Activated naive CD8-positive, alpha-beta T cell treated with anti-CD3 and anti-CD28 coated beads, Interleukin-2, amount 50 U/mL, for 24 hours (primary cell): ENCODE data around the gene CELSR2.

Experiments
- ATAC-seq: fragments of 150-1000 bp; cut with Tn5 transposase; one replicate; pipeline ENCODE4 v1.10.0; 2021
- DNase-seq: peaks from one replicate; pipeline ENCODE4 v3.0.0; 2021
- H3K27ac Mint-ChIP-seq: one replicate; pipeline ENCODE4 v1.8.0; 2021; ENCODE audit warnings: mild to moderate bottlenecking, mixed read lengths
- H3K27me3 Mint-ChIP-seq: one replicate; pipeline ENCODE4 v1.8.0; 2021; ENCODE audit warnings: mixed read lengths
- H3K36me3 Mint-ChIP-seq: one replicate; pipeline ENCODE4 v1.8.0; 2021; ENCODE audit warnings: low read depth, mixed read lengths
- H3K4me1 Mint-ChIP-seq: one replicate; pipeline ENCODE4 v1.8.0; 2021; ENCODE audit warnings: mixed read lengths
- H3K4me3 Mint-ChIP-seq: one replicate; pipeline ENCODE4 v1.8.0; 2021; ENCODE audit warnings: mild to moderate bottlenecking, moderate library complexity, mixed read lengths
- H3K9me3 Mint-ChIP-seq: one replicate; pipeline ENCODE4 v1.8.0; 2021; ENCODE audit warnings: mixed read lengths

Gene CELSR2

GRCh38 chr1:109272831-109273547, 23.6 kb downstream of the CELSR2 start:
- H3K36me3 Mint-ChIP-seq, result no peaks in the 10 kb centered on the region
- H3K27ac Mint-ChIP-seq, result no peak overlapping the region
- H3K9me3 Mint-ChIP-seq, result no peaks in the 10 kb centered on the region
- peaks cover 4% of the 10 kb centered on the region for H3K4me1 Mint-ChIP-seq
- no peak for ATAC-seq
- DNase-seq, result no peak
- H3K27me3 Mint-ChIP-seq, result no peaks in the 10 kb centered on the region
- H3K4me3 Mint-ChIP-seq, result no peak overlapping the region

- Mint-ChIP-seq H3K4me3 (no peak overlapping the region), H3K36me3 (no peaks in the 10 kb centered on the region), H3K27ac (no peak overlapping the region), H3K9me3 (no peaks in the 10 kb centered on the region), H3K4me1 (peaks cover 4% of the 10 kb centered on the region), H3K27me3 (no peaks in the 10 kb centered on the region)
- DNase-seq, result no peak
- no peak for ATAC-seq
Observed at GRCh38 chr1:109273570-109274288, 24.4 kb downstream of the CELSR2 start.

- H3K27ac Mint-ChIP-seq, result no peak overlapping the region
- no peaks in the 10 kb centered on the region for H3K9me3 Mint-ChIP-seq
- ATAC-seq, result no peak
- no peaks in the 10 kb centered on the region for H3K27me3 Mint-ChIP-seq
- H3K36me3 Mint-ChIP-seq, result no peaks in the 10 kb centered on the region
- no peak overlapping the region for H3K4me3 Mint-ChIP-seq
- H3K4me1 Mint-ChIP-seq, result peaks cover 4% of the 10 kb centered on the region
- no peak for DNase-seq
Observed at GRCh38 chr1:109274533-109275476, 25.5 kb downstream of the CELSR2 start.

GRCh38 chr1:109275706-109276345, 26.5 kb downstream of the CELSR2 start:
- H3K36me3 Mint-ChIP-seq, result no peaks in the 10 kb centered on the region
- ATAC-seq (no peak), DNase-seq (no peak)
- no peak overlapping the region for H3K27ac Mint-ChIP-seq
- no peaks in the 10 kb centered on the region for H3K9me3 Mint-ChIP-seq
- peaks cover 4% of the 10 kb centered on the region for H3K4me1 Mint-ChIP-seq
- no peaks in the 10 kb centered on the region for H3K27me3 Mint-ChIP-seq
- H3K4me3 Mint-ChIP-seq, result no peak overlapping the region

- Mint-ChIP-seq H3K9me3 (no peaks in the 10 kb centered on the region), H3K27ac (no peak overlapping the region), H3K4me1 (peaks cover 6% of the 10 kb centered on the region), H3K4me3 (no peak overlapping the region), H3K27me3 (no peaks in the 10 kb centered on the region), H3K36me3 (no peaks in the 10 kb centered on the region)
- peak; percentile 79 for DNase-seq
- ATAC-seq, result peak; percentile 67
Observed at GRCh38 chr1:109277434-109278204, 28.3 kb downstream of the CELSR2 start.

- no peak for ATAC-seq
- Mint-ChIP-seq H3K27ac (no peak overlapping the region), H3K4me3 (no peak overlapping the region), H3K27me3 (peaks cover 2% of the 10 kb centered on the region), H3K9me3 (no peaks in the 10 kb centered on the region), H3K36me3 (no peaks in the 10 kb centered on the region), H3K4me1 (peaks cover 14% of the 10 kb centered on the region)
- no peak for DNase-seq
Observed at GRCh38 chr1:109279615-109280278, 30.4 kb downstream of the CELSR2 start.

- H3K36me3 Mint-ChIP-seq, result no peaks in the 10 kb centered on the region
- no peak overlapping the region for H3K4me3 Mint-ChIP-seq
- ATAC-seq, result no peak
Observed at GRCh38 chr1:109280862-109281261, 31.5 kb downstream of the CELSR2 start.

GRCh38 chr1:109281680-109282496, 32.5 kb downstream of the CELSR2 start:
- H3K27ac Mint-ChIP-seq, result no peak overlapping the region
- ATAC-seq (no peak), DNase-seq (no peak)
- H3K36me3 Mint-ChIP-seq, result no peaks in the 10 kb centered on the region
- H3K27me3 Mint-ChIP-seq, result peaks cover 2% of the 10 kb centered on the region
- peak overlapping the region; percentile 99 for H3K4me3 Mint-ChIP-seq
- no peaks in the 10 kb centered on the region for H3K9me3 Mint-ChIP-seq
- H3K4me1 Mint-ChIP-seq, result peaks cover 16% of the 10 kb centered on the region

More at GRCh38 chr1:109280862-109281261, 31.5 kb downstream of the CELSR2 start:
- Mint-ChIP-seq H3K4me1 (peaks cover 16% of the 10 kb centered on the region), H3K9me3 (no peaks in the 10 kb centered on the region), H3K27me3 (peaks cover 2% of the 10 kb centered on the region), H3K27ac (no peak overlapping the region)
- no peak for DNase-seq

- no peaks in the 10 kb centered on the region for H3K9me3 Mint-ChIP-seq
- H3K27ac Mint-ChIP-seq, result peak overlapping the region; percentile 90
- ATAC-seq, result no peak
- no peaks in the 10 kb centered on the region for H3K36me3 Mint-ChIP-seq
- H3K4me1 Mint-ChIP-seq, result peaks cover 12% of the 10 kb centered on the region
- no peak for DNase-seq
- peak overlapping the region; percentile 99 for H3K4me3 Mint-ChIP-seq
- H3K27me3 Mint-ChIP-seq, result peaks cover 2% of the 10 kb centered on the region
Observed at GRCh38 chr1:109282497-109282951, 33.2 kb downstream of the CELSR2 start.

- Mint-ChIP-seq H3K9me3 (no peaks in the 10 kb centered on the region), H3K36me3 (no peaks in the 10 kb centered on the region), H3K27me3 (peaks cover 2% of the 10 kb centered on the region), H3K4me3 (peak within 1 kb of the TSS; percentile 99), H3K27ac (peak within 1 kb of the TSS; percentile 90), H3K4me1 (peaks cover 12% of the 10 kb centered on the region)
- DNase-seq (peak; percentile 93), ATAC-seq (peak; percentile 94)
Observed at GRCh38 chr1:109282952-109283747, 33.8 kb downstream of the CELSR2 start, which contains the start of gene PSRC1. Gene PSRC1, minus strand, starts transcription at chr1:109283145.

GRCh38 chr1:109283748-109284600, 34.6 kb downstream of the CELSR2 start:
- DNase-seq, result no peak
- no peak overlapping the region for H3K27ac Mint-ChIP-seq

More at GRCh38 chr1:109283748-109284600, 34.6 kb downstream of the CELSR2 start:
- H3K4me3 Mint-ChIP-seq, result peak overlapping the region; percentile 99
- H3K27me3 Mint-ChIP-seq, result peaks cover 2% of the 10 kb centered on the region
- peak; percentile 4 for ATAC-seq
- H3K36me3 Mint-ChIP-seq, result no peaks in the 10 kb centered on the region
- H3K4me1 Mint-ChIP-seq, result peaks cover 12% of the 10 kb centered on the region
- H3K9me3 Mint-ChIP-seq, result no peaks in the 10 kb centered on the region
